Measurements from ENCODE around the gene OR4Q3.

DNA sequence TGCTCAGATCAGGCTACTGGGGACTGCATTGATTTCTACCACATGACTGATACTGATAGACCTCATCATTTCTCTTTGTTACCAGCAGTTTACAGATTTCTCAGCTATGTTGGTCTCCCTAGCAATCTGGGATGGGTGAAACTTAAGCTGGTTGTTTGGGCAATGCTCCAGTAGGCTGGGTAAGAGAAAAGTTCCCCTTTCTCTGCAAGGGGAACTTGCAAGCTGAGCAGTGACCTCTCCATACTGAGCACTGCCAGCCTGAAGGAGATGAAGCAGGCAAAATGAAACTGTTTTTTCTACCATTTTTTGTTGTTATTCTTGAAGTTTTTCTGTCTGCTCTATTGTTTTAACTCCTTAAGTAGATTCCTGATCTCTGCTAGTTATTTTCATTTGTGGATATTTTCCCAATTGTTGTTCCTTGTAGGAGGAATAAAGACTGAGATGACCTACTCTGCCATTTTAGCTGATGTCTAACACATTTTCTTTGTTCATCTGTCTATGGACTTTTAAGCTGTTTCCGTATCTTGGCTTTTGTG, 28.6 kb downstream of the OR4Q3 start:
- TF ChIP-seq CTCF (IDR thresholded peaks at IDR 0.05; ENCODE audit: insufficient read depth, low read length): no peak
- no peak for TF ChIP-seq POLR2AphosphoS5 (IDR thresholded peaks at IDR 0.05; ENCODE audit: low read depth)
- no peak for TF ChIP-seq SPI1 (IDR thresholded peaks at IDR 0.05; ENCODE audit: borderline replicate concordance, low read depth)
- TF ChIP-seq, protein P1, sequence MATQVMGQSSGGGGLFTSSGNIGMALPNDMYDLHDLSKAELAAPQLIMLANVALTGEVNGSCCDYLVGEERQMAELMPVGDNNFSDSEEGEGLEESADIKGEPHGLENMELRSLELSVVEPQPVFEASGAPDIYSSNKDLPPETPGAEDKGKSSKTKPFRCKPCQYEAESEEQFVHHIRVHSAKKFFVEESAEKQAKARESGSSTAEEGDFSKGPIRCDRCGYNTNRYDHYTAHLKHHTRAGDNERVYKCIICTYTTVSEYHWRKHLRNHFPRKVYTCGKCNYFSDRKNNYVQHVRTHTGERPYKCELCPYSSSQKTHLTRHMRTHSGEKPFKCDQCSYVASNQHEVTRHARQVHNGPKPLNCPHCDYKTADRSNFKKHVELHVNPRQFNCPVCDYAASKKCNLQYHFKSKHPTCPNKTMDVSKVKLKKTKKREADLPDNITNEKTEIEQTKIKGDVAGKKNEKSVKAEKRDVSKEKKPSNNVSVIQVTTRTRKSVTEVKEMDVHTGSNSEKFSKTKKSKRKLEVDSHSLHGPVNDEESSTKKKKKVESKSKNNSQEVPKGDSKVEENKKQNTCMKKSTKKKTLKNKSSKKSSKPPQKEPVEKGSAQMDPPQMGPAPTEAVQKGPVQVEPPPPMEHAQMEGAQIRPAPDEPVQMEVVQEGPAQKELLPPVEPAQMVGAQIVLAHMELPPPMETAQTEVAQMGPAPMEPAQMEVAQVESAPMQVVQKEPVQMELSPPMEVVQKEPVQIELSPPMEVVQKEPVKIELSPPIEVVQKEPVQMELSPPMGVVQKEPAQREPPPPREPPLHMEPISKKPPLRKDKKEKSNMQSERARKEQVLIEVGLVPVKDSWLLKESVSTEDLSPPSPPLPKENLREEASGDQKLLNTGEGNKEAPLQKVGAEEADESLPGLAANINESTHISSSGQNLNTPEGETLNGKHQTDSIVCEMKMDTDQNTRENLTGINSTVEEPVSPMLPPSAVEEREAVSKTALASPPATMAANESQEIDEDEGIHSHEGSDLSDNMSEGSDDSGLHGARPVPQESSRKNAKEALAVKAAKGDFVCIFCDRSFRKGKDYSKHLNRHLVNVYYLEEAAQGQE (IDR thresholded peaks at IDR 0.05; ENCODE audit: insufficient replicate concordance, low read depth): no peak

Measured in HL-60 (cell line).